Stimulated activated naive B cell treated with anti-CD40 and anti-IgM and Interleukin-4, amounts not matched to agents 10 μg/mL and 1 μg/mL and 100 μg/mL, for 72 hours (primary cell): ENCODE measurements around the gene BTN2A1.
A peak's percentile ranks its signal among the peaks of the same experiment; 100 is the strongest.
"Not testable (repeated sequence)": the region's sequence is repeated elsewhere in the genome, so short reads cannot be mapped to it uniquely, and the experiment has no call there.

Source experiments
- ATAC-seq, 2 donors: fragments of 150-1000 bp; cut with Tn5 transposase; replicated peaks; 2 replicates each; pipeline ENCODE4 v1.10.0; 2021; ENCODE audit warnings: moderate library complexity in 1 of 2
- DNase-seq: peaks from one replicate; pipeline ENCODE4 v3.0.0; 2021
- H3K27ac Mint-ChIP-seq: one replicate; pipeline ENCODE4 v1.8.0; 2022; ENCODE audit warnings: mild to moderate bottlenecking, mixed read lengths
- H3K27me3 Mint-ChIP-seq, 2 donors: one replicate each; pipeline ENCODE4 v1.8.0; 2022; ENCODE audit warnings: mixed read lengths in 2 of 2
- H3K36me3 Mint-ChIP-seq, 2 donors: one replicate each; pipeline ENCODE4 v1.8.0; 2022; ENCODE audit warnings: mixed read lengths in 2 of 2, mild to moderate bottlenecking in 1 of 2
- H3K4me1 Mint-ChIP-seq, 2 donors: one replicate each; pipeline ENCODE4 v1.8.0; 2022; ENCODE audit warnings: mixed read lengths in 2 of 2, mild to moderate bottlenecking in 1 of 2
- H3K4me3 Mint-ChIP-seq, 2 donors: one replicate each; pipeline ENCODE4 v1.8.0; 2022; ENCODE audit warnings: mild to moderate bottlenecking in 2 of 2, mixed read lengths in 2 of 2, moderate library complexity in 1 of 2
- H3K9me3 Mint-ChIP-seq, 2 donors: one replicate each; pipeline ENCODE4 v1.8.0; 2022; ENCODE audit warnings: mixed read lengths in 2 of 2, mild to moderate bottlenecking in 1 of 2

BTN2A1 gene

GRCh38 chr6:26441977-26442376 is 15.8 kb upstream of the BTN2A1 start:
- H3K36me3 Mint-ChIP-seq, result peaks cover 17 to 30% of the 10 kb centered on the region in 2 donors
- peaks cover 38 to 50% of the 10 kb centered on the region in 2 donors for H3K4me1 Mint-ChIP-seq
- H3K27me3 Mint-ChIP-seq, result no peaks in the 10 kb centered on the region
- no peak overlapping the region for H3K27ac Mint-ChIP-seq
- DNase-seq (no peak), ATAC-seq (no peak)
- H3K4me3 Mint-ChIP-seq, result peak overlapping the region; percentile 40 to 67
- H3K9me3 Mint-ChIP-seq, result no peaks in the 10 kb centered on the region

DNA sequence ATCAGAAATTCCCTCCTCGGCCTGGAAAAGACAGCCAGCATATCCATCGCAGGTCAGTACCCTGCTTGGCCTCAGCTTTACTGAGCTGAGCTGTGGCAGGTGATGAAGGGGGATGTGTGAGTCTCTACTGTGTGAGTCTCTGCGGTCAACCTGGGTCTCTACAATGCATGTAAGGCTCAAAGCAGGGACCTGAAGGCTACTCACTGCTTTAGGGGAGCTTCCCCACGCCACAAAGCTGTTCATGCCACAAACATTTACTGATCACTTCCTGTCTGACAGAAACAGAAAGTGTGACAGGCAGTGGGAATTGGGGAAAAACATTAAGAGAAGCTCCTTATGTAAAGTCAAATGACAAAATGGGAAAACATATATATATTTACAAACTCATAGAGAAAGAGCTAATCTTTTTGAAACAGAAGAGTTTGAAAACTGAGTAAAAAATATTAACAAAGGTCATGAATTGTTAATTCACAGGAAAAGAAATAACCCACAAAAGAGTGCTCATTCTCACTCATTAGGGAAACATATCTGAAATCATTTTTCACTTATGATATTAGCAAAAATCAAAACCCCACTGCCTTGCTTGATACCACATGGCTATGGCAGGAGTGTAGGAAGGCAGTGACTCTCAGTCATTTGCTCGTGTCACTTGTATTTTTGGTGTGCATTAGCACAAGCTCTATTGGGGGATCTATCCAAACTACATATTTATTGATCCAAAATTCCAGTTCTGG is 11.7 kb upstream of the BTN2A1 start:
- DNase-seq (no peak), ATAC-seq (peak; percentile 76 to 93)
- Mint-ChIP-seq H3K36me3 (peaks cover 35 to 59% of the 10 kb centered on the region in 2 donors), H3K9me3 (no peaks in the 10 kb centered on the region), H3K27me3 (no peaks in the 10 kb centered on the region), H3K4me1 (peaks cover 30 to 47% of the 10 kb centered on the region in 2 donors), H3K27ac (peak overlapping the region; percentile 86), H3K4me3 (peak overlapping the region in 1 of 2 donors; percentile 36)

GRCh38 chr6:26447257-26447656 is 10.5 kb upstream of the BTN2A1 start:
- no peak for DNase-seq
- ATAC-seq, result no peak
- no peak overlapping the region for H3K27ac Mint-ChIP-seq

DNA sequence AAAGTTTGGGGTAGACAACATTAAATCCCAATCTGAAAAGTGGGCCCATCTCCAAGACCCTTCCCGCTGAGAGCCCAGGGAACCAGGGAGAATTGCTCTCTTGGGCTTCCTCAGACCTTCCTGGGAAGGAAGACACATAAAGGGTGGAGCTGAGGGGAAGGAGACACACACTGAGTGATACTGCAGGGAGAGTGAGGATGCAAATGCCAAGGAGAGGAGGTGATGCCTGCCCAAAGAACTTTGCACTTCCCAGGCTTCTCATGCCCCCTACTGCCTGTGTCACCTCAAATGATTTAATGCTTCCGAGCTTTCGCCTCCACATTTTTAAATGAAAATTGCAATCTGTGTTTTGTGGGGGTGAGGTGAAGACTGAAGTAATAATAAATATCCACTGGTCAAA is 7.5 kb upstream of the BTN2A1 start:
- H3K4me1 Mint-ChIP-seq, result peaks cover 13 to 20% of the 10 kb centered on the region in 2 donors
- H3K27ac Mint-ChIP-seq, result no peak overlapping the region
- ATAC-seq, result no peak

More at GRCh38 chr6:26447257-26447656, 10.5 kb upstream of the BTN2A1 start:
- H3K4me1 Mint-ChIP-seq, result peaks cover 27 to 41% of the 10 kb centered on the region in 2 donors
- no peak overlapping the region for H3K4me3 Mint-ChIP-seq
- H3K36me3 Mint-ChIP-seq, result peaks cover 40 to 62% of the 10 kb centered on the region in 2 donors
- H3K9me3 Mint-ChIP-seq, result no peaks in the 10 kb centered on the region
- H3K27me3 Mint-ChIP-seq, result no peaks in the 10 kb centered on the region

GRCh38 chr6:26452631-26453235 is 5.0 kb upstream of the BTN2A1 start:
- no peak for DNase-seq
- peaks cover 22 to 31% of the 10 kb centered on the region in 2 donors for H3K36me3 Mint-ChIP-seq
- no peaks in the 10 kb centered on the region for H3K9me3 Mint-ChIP-seq
- no peak overlapping the region for H3K4me3 Mint-ChIP-seq
- no peak overlapping the region for H3K27ac Mint-ChIP-seq
- H3K4me1 Mint-ChIP-seq, result peaks cover 17 to 20% of the 10 kb centered on the region in 2 donors
- no peaks in the 10 kb centered on the region for H3K27me3 Mint-ChIP-seq
- no peak for ATAC-seq

More for the DNA sequence above, 7.5 kb upstream of the BTN2A1 start:
- no peak for DNase-seq
- Mint-ChIP-seq H3K27me3 (no peaks in the 10 kb centered on the region), H3K9me3 (no peaks in the 10 kb centered on the region), H3K4me3 (no peak overlapping the region), H3K36me3 (peaks cover 28 to 45% of the 10 kb centered on the region in 2 donors)

- DNase-seq (no peak), ATAC-seq (no peak)
- H3K27ac Mint-ChIP-seq, result no peak overlapping the region
- peaks cover 24 to 25% of the 10 kb centered on the region in 2 donors for H3K4me1 Mint-ChIP-seq
- no peaks in the 10 kb centered on the region for H3K27me3 Mint-ChIP-seq
- no peaks in the 10 kb centered on the region for H3K9me3 Mint-ChIP-seq
- H3K36me3 Mint-ChIP-seq, result peaks cover 19 to 25% of the 10 kb centered on the region in 2 donors
- H3K4me3 Mint-ChIP-seq, result no peak overlapping the region
These were observed 3.1 kb upstream of the BTN2A1 start for GRCh38 chr6:26454631-26455030.

DNA sequence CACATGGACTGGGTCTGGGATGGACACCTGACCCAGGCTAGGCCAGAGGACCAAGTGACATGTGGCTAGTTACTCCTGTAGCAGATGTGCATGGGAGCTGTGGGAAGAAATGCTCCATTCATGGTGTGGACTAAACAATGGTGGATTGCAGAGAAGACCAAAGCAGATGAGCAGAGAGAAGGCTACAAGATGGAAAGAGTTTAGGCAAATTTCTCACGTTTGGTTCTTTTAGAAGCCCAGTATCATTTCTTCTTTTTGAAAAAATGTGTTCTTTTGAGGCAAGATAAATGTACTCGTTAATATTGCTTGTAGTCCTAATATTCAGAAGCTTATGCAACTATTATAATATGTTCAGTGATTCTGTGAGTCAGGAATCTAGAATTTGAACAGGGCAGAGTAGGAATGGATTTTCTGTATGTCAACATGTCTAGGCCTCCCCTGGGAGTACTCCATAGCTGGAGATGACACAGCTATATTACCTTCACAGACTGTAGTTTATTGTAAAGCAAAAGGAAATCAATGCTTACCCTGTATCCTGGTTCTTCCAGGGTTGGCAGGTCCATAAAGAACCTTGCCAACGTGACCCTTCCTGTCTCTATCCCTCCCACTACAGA is 2.3 kb upstream of the BTN2A1 start:
- ATAC-seq (no peak), DNase-seq (no peak)
- no peak overlapping the region for H3K4me3 Mint-ChIP-seq
- H3K36me3 Mint-ChIP-seq, result peaks cover 18 to 22% of the 10 kb centered on the region in 2 donors
- no peaks in the 10 kb centered on the region for H3K27me3 Mint-ChIP-seq
- H3K9me3 Mint-ChIP-seq, result no peaks in the 10 kb centered on the region
- H3K27ac Mint-ChIP-seq, result no peak overlapping the region
- peaks cover 29 to 30% of the 10 kb centered on the region in 2 donors for H3K4me1 Mint-ChIP-seq

- H3K4me3 Mint-ChIP-seq, result peak overlapping the region; percentile 96 to 99
- no peak for DNase-seq
- peak overlapping the region; percentile 99 for H3K27ac Mint-ChIP-seq
- H3K9me3 Mint-ChIP-seq, result no peaks in the 10 kb centered on the region
- H3K36me3 Mint-ChIP-seq, result peaks cover 25 to 31% of the 10 kb centered on the region in 2 donors
- no peaks in the 10 kb centered on the region for H3K27me3 Mint-ChIP-seq
- peaks cover 33 to 44% of the 10 kb centered on the region in 2 donors for H3K4me1 Mint-ChIP-seq
- ATAC-seq, result peak; percentile 32 to 37
These were observed 420 bp upstream of the BTN2A1 start for GRCh38 chr6:26457264-26457805.

DNA sequence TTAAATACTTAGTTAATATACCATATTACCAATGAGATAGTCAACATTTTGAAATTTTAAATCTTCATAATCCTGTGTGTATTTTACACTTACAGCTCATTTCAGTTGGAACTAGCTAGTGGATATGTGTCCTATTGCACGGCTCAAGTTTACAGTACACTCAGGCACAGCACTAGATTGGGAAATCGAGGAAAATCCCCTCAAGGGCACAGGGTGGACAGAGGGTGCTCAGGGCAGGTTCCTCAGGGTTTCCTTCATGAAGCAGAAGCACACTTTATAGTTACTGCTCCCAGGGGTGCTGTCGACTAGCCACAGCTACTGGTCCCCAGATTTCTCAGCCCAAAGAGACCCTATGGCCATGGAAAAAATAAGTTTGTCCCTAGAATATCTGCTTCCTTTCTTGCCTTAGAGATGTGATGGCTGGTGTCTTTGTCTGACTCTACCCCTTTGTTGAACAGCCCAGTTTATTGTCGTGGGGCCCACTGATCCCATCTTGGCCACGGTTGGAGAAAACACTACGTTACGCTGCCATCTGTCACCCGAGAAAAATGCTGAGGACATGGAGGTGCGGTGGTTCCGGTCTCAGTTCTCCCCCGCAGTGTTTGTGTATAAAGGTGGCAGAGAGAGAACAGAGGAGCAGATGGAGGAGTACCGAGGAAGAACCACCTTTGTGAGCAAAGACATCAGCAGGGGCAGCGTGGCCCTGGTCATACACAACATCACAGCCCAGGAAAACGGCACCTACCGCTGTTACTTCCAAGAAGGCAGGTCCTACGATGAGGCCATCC is 1.5 kb downstream of the BTN2A1 start:
- peaks cover 44 to 50% of the 10 kb centered on the region in 2 donors for H3K36me3 Mint-ChIP-seq

GRCh38 chr6:26461353-26461752 is 3.6 kb downstream of the BTN2A1 start:
- DNase-seq, H3K27ac Mint-ChIP-seq, H3K9me3 Mint-ChIP-seq, ATAC-seq, H3K27me3 Mint-ChIP-seq, H3K4me3 Mint-ChIP-seq: not testable (repeated sequence)
- peaks cover 53 to 68% of the 10 kb centered on the region in 2 donors for H3K36me3 Mint-ChIP-seq
- H3K4me1 Mint-ChIP-seq, result peaks cover 43 to 71% of the 10 kb centered on the region in 2 donors

More for the DNA sequence above, 1.5 kb downstream of the BTN2A1 start:
- ATAC-seq (no peak), DNase-seq (no peak)
- H3K4me1 Mint-ChIP-seq, result peaks cover 44 to 60% of the 10 kb centered on the region in 2 donors
- H3K9me3 Mint-ChIP-seq, result no peaks in the 10 kb centered on the region
- no peaks in the 10 kb centered on the region for H3K27me3 Mint-ChIP-seq
- H3K4me3 Mint-ChIP-seq, result peak overlapping the region; percentile 71 to 72
- H3K27ac Mint-ChIP-seq, result peak overlapping the region; percentile 87

GRCh38 chr6:26464014-26464413 is 6.3 kb downstream of the BTN2A1 start:
- Mint-ChIP-seq H3K4me3 (no peak overlapping the region), H3K36me3 (peaks cover 63 to 82% of the 10 kb centered on the region in 2 donors), H3K9me3 (peaks cover 0 to 4% of the 10 kb centered on the region in 2 donors), H3K27me3 (no peaks in the 10 kb centered on the region), H3K27ac (peak overlapping the region; percentile 60), H3K4me1 (peaks cover 42 to 70% of the 10 kb centered on the region in 2 donors)
- no peak for DNase-seq
- ATAC-seq, result no peak

GRCh38 chr6:26464416-26465131 is 6.8 kb downstream of the BTN2A1 start:
- peaks cover 61 to 80% of the 10 kb centered on the region in 2 donors for H3K36me3 Mint-ChIP-seq
- H3K9me3 Mint-ChIP-seq, result peaks cover 0 to 4% of the 10 kb centered on the region in 2 donors
- peaks cover 40 to 66% of the 10 kb centered on the region in 2 donors for H3K4me1 Mint-ChIP-seq
- no peaks in the 10 kb centered on the region for H3K27me3 Mint-ChIP-seq
- ATAC-seq, result no peak
- no peak overlapping the region for H3K4me3 Mint-ChIP-seq
- H3K27ac Mint-ChIP-seq, result peak overlapping the region; percentile 60
- DNase-seq, result no peak

DNA sequence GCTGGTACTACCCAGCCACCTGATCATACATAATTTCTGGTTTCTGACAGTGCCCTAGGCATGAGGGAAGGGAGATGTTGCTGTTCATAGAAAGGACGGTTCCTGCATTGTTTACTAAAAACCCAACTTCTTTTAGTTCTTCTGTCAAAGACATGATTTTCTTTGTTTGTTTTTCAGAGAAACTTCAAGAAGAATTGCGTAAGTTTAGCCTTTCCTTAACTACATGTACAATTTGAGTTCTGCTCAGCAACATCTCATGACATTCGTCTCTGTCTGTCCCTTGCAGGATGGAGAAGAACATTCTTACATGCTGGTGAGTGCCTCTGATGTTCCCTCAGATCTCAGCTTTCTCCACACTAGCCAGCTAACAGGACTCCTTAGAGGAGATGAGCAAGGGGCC is 8.0 kb downstream of the BTN2A1 start:
- Mint-ChIP-seq H3K27me3 (no peaks in the 10 kb centered on the region), H3K4me3 (no peak overlapping the region), H3K36me3 (peaks cover 58 to 76% of the 10 kb centered on the region in 2 donors), H3K4me1 (peaks cover 33 to 54% of the 10 kb centered on the region in 2 donors), H3K27ac (peak overlapping the region; percentile 62), H3K9me3 (peaks cover 0 to 4% of the 10 kb centered on the region in 2 donors)
- no peak for DNase-seq
- no peak for ATAC-seq
